ENCODE data around the gene SPACA5B.

DNA sequence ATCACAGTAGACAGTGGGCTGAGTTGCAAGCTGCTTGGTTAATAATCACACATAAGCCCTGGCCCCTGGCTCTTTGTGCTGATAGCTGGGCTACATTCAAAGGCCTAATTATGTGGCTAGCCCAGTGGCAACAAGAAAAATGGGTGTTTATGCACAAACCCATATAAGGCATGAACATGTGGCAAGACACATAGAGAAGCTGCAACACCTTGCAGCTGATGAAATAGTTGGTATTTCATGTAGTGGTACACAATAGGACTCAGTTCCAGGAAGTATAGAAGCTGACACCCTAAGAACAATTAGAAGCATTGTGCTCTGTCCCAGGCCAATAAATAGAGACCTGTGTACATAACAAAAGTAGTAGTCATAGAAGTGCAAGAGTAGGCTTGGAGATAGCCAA lies 44.3 kb upstream of the SPACA5B start:
- TF ChIP-seq POLR2AphosphoS5 (IDR thresholded peaks at IDR 0.05; ENCODE audit: insufficient read depth, low read depth, low read length) (no peak), JUN (IDR thresholded peaks at IDR 0.05; ENCODE audit: borderline replicate concordance, insufficient read depth, insufficient read length, low read depth) (no peak), EZH2 (IDR thresholded peaks at IDR 0.05; ENCODE audit: borderline replicate concordance, low read depth, low read length, severe bottlenecking) (no peak), POLR2A (IDR thresholded peaks at IDR 0.05; ENCODE audit: low read depth, low read length) (no peak)
- TF ChIP-seq, protein P1, sequence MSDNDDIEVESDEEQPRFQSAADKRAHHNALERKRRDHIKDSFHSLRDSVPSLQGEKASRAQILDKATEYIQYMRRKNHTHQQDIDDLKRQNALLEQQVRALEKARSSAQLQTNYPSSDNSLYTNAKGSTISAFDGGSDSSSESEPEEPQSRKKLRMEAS (IDR thresholded peaks at IDR 0.05; ENCODE audit: insufficient read depth, insufficient read length): no peak
- TF ChIP-seq, protein P2, sequence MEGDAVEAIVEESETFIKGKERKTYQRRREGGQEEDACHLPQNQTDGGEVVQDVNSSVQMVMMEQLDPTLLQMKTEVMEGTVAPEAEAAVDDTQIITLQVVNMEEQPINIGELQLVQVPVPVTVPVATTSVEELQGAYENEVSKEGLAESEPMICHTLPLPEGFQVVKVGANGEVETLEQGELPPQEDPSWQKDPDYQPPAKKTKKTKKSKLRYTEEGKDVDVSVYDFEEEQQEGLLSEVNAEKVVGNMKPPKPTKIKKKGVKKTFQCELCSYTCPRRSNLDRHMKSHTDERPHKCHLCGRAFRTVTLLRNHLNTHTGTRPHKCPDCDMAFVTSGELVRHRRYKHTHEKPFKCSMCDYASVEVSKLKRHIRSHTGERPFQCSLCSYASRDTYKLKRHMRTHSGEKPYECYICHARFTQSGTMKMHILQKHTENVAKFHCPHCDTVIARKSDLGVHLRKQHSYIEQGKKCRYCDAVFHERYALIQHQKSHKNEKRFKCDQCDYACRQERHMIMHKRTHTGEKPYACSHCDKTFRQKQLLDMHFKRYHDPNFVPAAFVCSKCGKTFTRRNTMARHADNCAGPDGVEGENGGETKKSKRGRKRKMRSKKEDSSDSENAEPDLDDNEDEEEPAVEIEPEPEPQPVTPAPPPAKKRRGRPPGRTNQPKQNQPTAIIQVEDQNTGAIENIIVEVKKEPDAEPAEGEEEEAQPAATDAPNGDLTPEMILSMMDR (IDR thresholded peaks at IDR 0.05; ENCODE audit: extremely low read depth in 1 of 2, insufficient read depth in 1 of 2, low read depth in 1 of 2, low read length in 2 of 2): no peak

Measured in endothelial cell of umbilical vein (primary cell).